HG02938 (cell line): ENCODE results near the gene ADGRL2.

Source experiments
- ATAC-seq: cut with Tn5 transposase; IDR thresholded peaks from one replicate; pipeline ENCODE4 v1.9.1; 2021; ENCODE audit warnings: mild to moderate bottlenecking, moderate library complexity; ENCODE audit not compliant: unreplicated experiment

The ADGRL2 gene

GRCh38 chr1:81899214-81899821 lies 98.6 kb downstream of the ADGRL2 start:
- ATAC-seq, result no peak

DNA sequence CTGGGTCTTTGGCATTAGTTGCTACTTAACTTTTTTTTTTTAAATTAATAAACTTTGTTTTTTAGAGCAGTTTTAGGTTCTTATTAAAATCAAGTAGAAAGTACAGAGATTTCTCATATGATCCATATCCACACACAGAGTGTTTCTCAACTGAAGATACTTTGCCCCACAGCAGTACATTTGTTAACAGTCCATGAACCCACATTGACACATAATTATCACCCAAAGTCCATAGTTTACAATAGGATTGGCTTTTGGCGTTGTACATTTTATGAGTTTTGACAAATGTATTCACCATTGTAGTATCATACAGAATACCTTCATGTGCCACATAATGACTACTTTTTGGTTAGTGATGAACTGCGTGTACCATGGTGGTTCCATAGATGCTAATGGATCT lies 106.8 kb downstream of the ADGRL2 start:
- ATAC-seq, result no peak

DNA sequence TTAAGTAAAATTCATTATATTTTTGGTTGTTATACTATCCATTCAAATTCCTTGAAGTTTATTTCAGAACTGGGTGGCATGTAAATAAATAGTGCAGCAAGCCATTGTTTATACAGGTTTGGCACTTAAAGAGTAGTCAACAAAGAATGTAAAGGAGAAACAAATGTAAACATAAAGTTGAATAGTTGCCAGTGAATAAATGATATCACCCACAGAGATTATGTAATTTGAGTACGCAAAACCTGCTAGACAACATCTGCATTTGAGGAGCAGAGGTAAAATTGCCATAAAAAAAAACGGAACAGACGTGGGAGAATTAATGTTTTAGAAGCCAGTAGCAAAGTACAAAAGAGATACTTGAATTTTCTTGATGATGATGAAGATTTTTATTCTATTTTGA lies 111.6 kb downstream of the ADGRL2 start:
- no peak for ATAC-seq

- no peak for ATAC-seq
Measured at GRCh38 chr1:81915937-81916336, 115.2 kb downstream of the ADGRL2 start.

DNA sequence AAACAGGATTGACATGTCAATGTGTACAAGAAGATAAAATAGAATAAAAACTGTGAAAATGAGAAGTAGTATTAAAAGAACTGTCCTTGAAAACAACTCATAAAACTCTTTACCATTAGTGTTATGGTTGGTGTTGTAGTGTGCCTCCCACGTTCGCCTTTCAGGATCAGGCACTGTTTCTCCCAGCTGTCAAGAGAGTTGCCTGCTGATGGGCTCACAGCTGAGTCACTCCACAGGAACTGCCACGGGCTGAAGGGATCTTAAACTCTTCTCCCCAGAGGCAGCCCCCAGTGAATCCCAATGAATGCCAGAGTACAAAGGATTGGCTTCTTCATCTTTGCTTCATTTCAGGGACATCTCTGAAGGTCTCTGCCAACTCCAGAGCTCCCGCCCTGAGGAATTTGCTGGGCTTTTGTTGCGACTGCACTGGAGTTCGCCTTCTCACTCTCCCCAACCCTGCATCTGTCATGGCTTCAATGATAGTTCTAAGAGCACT lies 119.6 kb downstream of the ADGRL2 start:
- ATAC-seq, result no peak

- ATAC-seq, result no peak
Measured at GRCh38 chr1:81920886-81921285, 120.2 kb downstream of the ADGRL2 start.

- no peak for ATAC-seq
Measured at GRCh38 chr1:81921344-81921743, 120.6 kb downstream of the ADGRL2 start.

DNA sequence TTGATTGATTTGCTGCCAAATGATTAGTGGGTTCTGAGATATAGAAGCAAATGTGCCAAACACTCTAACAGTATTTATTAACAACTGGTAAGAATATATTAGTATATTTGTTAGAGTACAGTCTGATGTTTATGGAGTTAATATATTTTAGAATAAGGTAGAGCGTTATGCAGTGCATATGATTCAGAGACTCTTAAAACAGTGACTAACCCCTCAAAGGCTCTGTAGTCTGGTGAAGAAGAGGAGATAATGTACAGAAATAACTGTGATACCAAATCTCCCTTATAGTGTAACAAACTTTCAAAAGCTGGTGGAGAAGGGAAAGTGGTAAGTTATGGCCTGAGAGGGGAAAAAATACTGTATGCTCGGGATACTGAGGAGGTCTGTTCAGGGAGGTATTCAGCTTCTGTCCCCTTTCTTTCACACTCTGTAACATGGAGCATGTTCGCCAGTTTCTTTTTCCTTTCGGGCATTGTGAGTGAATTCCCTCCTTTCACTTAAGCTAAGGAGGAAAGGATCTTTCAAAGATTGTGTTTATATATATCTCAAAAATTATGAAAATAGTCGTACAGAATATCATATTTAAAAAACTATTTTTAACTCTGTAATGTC lies 121.2 kb downstream of the ADGRL2 start:
- no peak for ATAC-seq

GRCh38 chr1:81922955-81923354 lies 122.2 kb downstream of the ADGRL2 start:
- ATAC-seq, result no peak

DNA sequence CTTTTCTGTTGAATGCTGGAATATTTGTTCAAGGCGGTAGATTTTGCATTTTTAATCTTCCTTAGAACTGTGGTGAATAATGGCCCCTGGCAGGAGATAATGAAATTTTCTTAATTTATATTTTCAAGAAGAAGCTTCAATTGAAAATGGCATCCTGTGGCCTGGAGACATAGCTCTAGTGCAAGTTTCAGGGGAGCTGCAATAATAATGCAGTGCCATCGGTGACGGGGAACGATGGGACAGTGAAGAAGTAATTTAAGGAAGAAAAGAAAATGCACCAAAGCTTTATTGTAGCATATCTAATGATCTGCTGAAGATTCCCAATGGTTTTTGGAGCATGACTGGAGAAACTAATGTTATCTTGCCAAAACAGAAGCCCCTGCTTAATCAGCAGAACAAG lies 128.4 kb downstream of the ADGRL2 start:
- ATAC-seq, result no peak

GRCh38 chr1:81936853-81937252 lies 136.1 kb downstream of the ADGRL2 start:
- no peak for ATAC-seq

- no peak for ATAC-seq
Measured at GRCh38 chr1:81937791-81938450, 137.2 kb downstream of the ADGRL2 start.

DNA sequence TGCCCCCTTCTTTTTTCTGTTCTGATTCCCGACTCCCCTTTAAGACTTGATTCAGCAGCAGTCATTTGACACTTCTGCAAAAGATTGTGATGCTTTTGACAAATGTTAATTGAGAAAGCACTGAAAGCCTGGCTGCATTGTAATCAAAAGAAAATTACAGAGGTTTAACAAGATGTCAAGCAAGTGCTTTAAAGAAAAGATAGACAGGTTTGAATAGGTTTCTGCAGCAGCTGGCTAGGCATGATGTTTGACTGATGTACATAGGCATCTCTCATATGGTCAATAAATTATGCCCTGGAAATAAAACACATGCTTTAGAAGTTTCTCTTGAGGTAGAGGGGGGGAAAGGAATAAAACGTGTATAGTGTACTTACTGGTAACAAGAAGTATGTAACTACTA lies 147.8 kb downstream of the ADGRL2 start:
- ATAC-seq, result no peak

DNA sequence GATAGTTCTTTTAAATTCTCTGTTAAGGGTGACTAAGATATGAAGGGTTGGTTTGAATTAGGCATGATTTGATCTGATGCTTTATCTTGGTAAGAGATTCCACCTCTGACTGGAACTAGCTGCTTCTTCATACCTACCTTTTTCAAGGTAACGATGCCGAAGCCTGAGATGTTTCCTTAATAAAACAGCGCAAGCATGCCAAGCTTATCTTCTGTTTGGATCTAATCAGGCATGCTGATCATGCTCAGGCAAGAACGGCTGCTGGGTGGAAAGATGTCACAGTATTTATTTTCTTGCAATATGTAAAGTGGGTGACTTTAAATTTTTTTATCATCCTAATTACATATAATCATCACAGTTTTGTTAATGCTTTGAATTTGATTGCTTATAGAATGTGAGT lies 148.7 kb downstream of the ADGRL2 start:
- no peak for ATAC-seq

GRCh38 chr1:81950037-81950436 lies 149.3 kb downstream of the ADGRL2 start:
- ATAC-seq, result no peak

GRCh38 chr1:81950591-81951244 lies 150.0 kb downstream of the ADGRL2 start:
- no peak for ATAC-seq

- no peak for ATAC-seq
Measured at GRCh38 chr1:81954534-81955020, 153.8 kb downstream of the ADGRL2 start.

DNA sequence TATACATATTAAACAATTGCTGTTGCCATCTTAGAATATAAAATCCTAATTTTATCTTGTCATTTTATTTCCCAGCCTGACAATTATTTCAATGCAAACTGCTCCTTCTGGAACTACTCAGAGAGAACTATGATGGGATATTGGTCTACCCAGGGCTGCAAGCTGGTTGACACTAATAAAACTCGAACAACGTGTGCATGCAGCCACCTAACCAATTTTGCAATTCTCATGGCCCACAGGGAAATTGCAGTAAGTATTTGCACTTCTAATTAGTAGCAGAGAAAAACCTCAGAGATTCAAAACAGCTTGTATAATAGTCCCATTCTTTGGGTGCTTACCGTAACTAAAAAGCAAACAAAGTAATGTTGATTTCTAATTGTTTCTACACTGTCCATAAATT lies 167.2 kb downstream of the ADGRL2 start:
- no peak for ATAC-seq

- no peak for ATAC-seq
Measured at GRCh38 chr1:81970416-81970815, 169.7 kb downstream of the ADGRL2 start.

DNA sequence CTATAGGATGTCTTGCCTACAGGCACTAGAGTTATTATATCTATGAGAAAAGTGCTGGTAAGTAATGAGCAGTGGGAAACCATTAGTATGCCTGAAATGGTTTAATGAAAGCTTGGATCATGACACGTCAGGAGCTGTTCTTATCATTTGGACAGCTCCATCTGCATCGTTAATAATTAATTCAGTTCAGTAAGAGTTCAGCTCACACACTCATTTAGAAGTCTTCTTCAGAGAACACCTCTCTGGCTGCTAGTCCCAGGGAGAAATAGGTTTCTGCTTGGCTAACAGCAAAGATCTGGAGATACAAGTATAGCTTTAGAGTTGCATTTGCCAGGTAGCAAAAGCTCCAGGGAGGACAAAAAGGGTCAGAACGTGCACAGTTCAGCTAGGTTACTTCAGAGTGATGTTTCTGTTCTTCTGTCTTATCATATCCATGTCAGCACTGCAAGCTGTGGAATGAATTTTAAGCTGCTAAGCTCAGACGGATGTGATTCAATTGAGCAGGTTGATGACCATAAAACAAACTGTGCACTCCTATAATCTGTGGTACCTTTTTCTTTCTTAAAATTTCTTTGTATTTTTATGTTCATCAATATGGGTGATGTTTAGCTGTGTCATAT lies 173.6 kb downstream of the ADGRL2 start:
- ATAC-seq, result no peak

GRCh38 chr1:81974883-81975555 lies 174.3 kb downstream of the ADGRL2 start:
- no peak for ATAC-seq
